DND-41 (cell line): ENCODE measurements around the gene KCP.

ENCODE experiments used
- ATAC-seq: fragments of 200-7000 bp; cut with Tn5 transposase; 3 replicates; pipeline ENCODE4 v1.9.1; 2021; ENCODE audit warnings: low read depth; ENCODE audit not compliant: insufficient read depth
- DNase-seq: peaks from one replicate; pipeline ENCODE4 v3.0.0-alpha.2; 2020
- H2AFZ ChIP-seq: 2 replicates; pipeline ENCODE4 v1.6.0; 2012; ENCODE audit warnings: low read depth, low read length
- H3K27ac ChIP-seq: 2 replicates; pipeline ENCODE4 v1.5.1; 2012; ENCODE audit warnings: low read length, inconsistent platforms
- H3K27me3 ChIP-seq: fragments of 200-600 bp; sonication (generic); 2 replicates; pipeline ENCODE4 v1.6.0; 2012; ENCODE audit warnings: low read length, mild to moderate bottlenecking, inconsistent platforms; ENCODE audit not compliant: insufficient read depth, poor library complexity
- H3K36me3 ChIP-seq: 2 replicates; pipeline ENCODE4 v1.5.1; 2012; ENCODE audit warnings: low read length, inconsistent platforms; ENCODE audit not compliant: insufficient read depth
- H3K4me1 ChIP-seq: 2 replicates; pipeline ENCODE4 v1.5.1; 2012; ENCODE audit warnings: mild to moderate bottlenecking, low read length; ENCODE audit not compliant: insufficient read depth
- H3K4me2 ChIP-seq: 2 replicates; pipeline ENCODE4 v1.6.0; 2012; ENCODE audit warnings: mild to moderate bottlenecking, moderate library complexity, low read length, inconsistent platforms; ENCODE audit not compliant: insufficient read depth
- H3K4me3 ChIP-seq, 2 experiments: fragments of 200-600 bp in 1 of 2; shearing (Covaris generic) in 1 of 2; 2 replicates each; pipeline ENCODE4 v1.5.1; 2012 to 2016; ENCODE audit warnings: inconsistent platforms in 2 of 2, low read length in 2 of 2, mild to moderate bottlenecking in 2 of 2, low read depth in 1 of 2, moderate library complexity in 1 of 2
- H3K79me2 ChIP-seq: 2 replicates; pipeline ENCODE4 v1.6.0; 2012; ENCODE audit warnings: low read length, inconsistent platforms; ENCODE audit not compliant: insufficient read depth
- H3K9ac ChIP-seq: 2 replicates; pipeline ENCODE4 v1.6.0; 2012; ENCODE audit warnings: low read depth, mild to moderate bottlenecking, inconsistent platforms, low read length, moderate library complexity
- H3K9me3 ChIP-seq: 2 replicates; pipeline ENCODE4 v1.5.1; 2012; ENCODE audit warnings: low read length, moderate library complexity, mild to moderate bottlenecking, inconsistent platforms; ENCODE audit not compliant: insufficient read depth, severe bottlenecking
- H4K20me1 ChIP-seq: 2 replicates; pipeline ENCODE4 v1.6.0; 2012; ENCODE audit warnings: low read length; ENCODE audit not compliant: insufficient read depth
- CTCF ChIP-seq: IDR thresholded peaks from 2 replicates; pipeline ENCODE4 v1.5.1; 2012; ENCODE audit warnings: borderline replicate concordance, low read length, moderate library complexity, mild to moderate bottlenecking; ENCODE audit not compliant: poor library complexity, severe bottlenecking; ENCODE audit errors: extremely low read depth
- EZH2 ChIP-seq: IDR thresholded peaks from 3 replicates; pipeline ENCODE4 v1.6.1; 2012; ENCODE audit warnings: borderline replicate concordance, low read depth, mild to moderate bottlenecking, moderate library complexity, low read length, inconsistent platforms; ENCODE audit not compliant: severe bottlenecking

Gene KCP

GRCh38 chr7:128948976-128949760 lies 38.7 kb upstream of the KCP start:
- DNase-seq (no peak), ATAC-seq (peak; percentile 22; the same call in 1 of the 3 replicates)
- no peaks in the 10 kb centered on the region for H3K4me1 ChIP-seq
- no peaks in the 10 kb centered on the region for H3K27me3 ChIP-seq
- no peaks in the 10 kb centered on the region for H4K20me1 ChIP-seq
- peaks cover 26% of the 10 kb centered on the region for H3K36me3 ChIP-seq
- no peaks in the 10 kb centered on the region for H3K9me3 ChIP-seq
- no peaks in the 10 kb centered on the region for H3K79me2 ChIP-seq
- H3K9ac ChIP-seq = no peak overlapping the region
- H3K4me3 ChIP-seq = no peak overlapping the region
- no peak for TF ChIP-seq CTCF
- TF ChIP-seq EZH2 = no peak
- no peak overlapping the region for H3K27ac ChIP-seq
- no peak overlapping the region for H3K4me2 ChIP-seq
- no peak overlapping the region for H2AFZ ChIP-seq

- Histone ChIP-seq H4K20me1 (no peaks in the 10 kb centered on the region), H3K27ac (no peak overlapping the region), H3K9ac (no peak overlapping the region), H3K4me3 (no peak overlapping the region), H3K27me3 (no peaks in the 10 kb centered on the region), H2AFZ (no peak overlapping the region), H3K4me2 (no peak overlapping the region), H3K9me3 (no peaks in the 10 kb centered on the region), H3K79me2 (no peaks in the 10 kb centered on the region), H3K4me1 (no peaks in the 10 kb centered on the region), H3K36me3 (peaks cover 19% of the 10 kb centered on the region)
- TF ChIP-seq EZH2 (no peak), CTCF (no peak)
- DNase-seq (no peak), ATAC-seq (peak; percentile 22; the same call in 2 of the 3 replicates)
Measured at GRCh38 chr7:128948312-128948973, 37.9 kb upstream of the KCP start.

GRCh38 chr7:128947854-128948253 lies 37.3 kb upstream of the KCP start:
- H4K20me1 ChIP-seq = no peaks in the 10 kb centered on the region
- no peaks in the 10 kb centered on the region for H3K79me2 ChIP-seq
- no peak overlapping the region for H3K4me2 ChIP-seq

More at GRCh38 chr7:128947854-128948253, 37.3 kb upstream of the KCP start:
- Histone ChIP-seq H3K4me3 (no peak overlapping the region), H3K9ac (no peak overlapping the region), H3K27ac (no peak overlapping the region), H3K9me3 (no peaks in the 10 kb centered on the region), H3K4me1 (no peaks in the 10 kb centered on the region), H3K36me3 (peaks cover 13% of the 10 kb centered on the region; the same call in 1 of the 2 replicates), H2AFZ (no peak overlapping the region), H3K27me3 (no peaks in the 10 kb centered on the region)
- no peak for TF ChIP-seq EZH2
- TF ChIP-seq CTCF = no peak
- DNase-seq (no peak), ATAC-seq (peak; percentile 12; the same call in 1 of the 3 replicates)
